GM21825 (cell line): ENCODE data around the gene ZNF490.
"Not testable (repeated sequence)": the region's sequence is repeated elsewhere in the genome, so short reads cannot be mapped to it uniquely, and the experiment has no call there.

Experiments used
- ATAC-seq: cut with Tn5 transposase; IDR thresholded peaks from one replicate; pipeline ENCODE4 v1.9.1; 2021; ENCODE audit warnings: mild to moderate bottlenecking, moderate library complexity; ENCODE audit not compliant: unreplicated experiment

ZNF490 gene

DNA sequence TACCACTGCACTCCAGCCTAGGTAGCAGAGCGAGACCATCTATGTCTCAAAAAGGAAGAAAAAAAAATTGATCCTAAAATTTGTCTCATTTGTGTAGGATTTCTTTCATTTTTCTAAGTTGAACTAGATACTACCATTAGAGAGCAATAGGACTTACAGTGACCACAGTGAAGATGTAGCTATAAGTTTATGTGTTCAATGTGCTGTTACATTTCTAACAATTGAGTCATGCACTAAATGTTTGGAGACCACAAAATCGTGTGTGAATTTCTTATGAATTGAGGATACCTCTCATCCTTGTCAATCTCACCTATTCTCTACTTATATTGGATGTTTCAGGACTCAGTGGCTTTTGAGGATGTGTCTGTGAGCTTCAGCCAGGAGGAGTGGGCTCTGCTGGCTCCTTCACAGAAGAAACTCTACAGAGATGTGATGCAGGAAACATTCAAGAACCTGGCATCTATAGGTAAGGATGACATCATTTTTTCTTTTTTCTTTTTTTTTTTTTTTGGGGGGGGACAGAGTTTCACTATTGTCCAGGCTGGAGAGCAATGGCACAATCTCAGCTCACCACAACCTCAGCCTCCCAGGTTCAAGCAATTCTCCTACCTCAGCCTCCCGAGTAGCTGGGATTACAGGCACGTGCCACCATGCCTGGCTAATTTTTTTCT, 12.9 kb upstream of the ZNF490 start:
- no peak for ATAC-seq

- not testable (repeated sequence) for ATAC-seq
Measured at GRCh38 chr19:12621253-12622024, 10.8 kb upstream of the ZNF490 start.

- ATAC-seq: no peak
Measured at GRCh38 chr19:12617646-12618045, 7.0 kb upstream of the ZNF490 start.

DNA sequence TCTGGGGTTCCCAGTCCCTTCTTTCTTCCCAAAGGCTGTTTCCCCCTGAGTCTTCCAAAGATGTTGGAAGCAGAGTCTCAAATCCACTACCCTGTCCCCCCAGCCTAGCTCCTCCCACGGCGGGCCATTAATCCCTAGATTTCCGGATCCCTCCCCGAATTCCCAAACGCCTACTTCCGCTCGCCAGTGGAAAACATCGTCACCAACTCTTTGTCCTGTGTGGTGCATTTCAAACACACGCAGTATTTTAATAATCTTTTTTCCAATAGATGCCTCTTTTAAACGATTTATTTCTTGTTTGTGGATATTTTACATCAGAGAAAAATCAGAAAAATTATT, 717 bp upstream of the ZNF490 start:
- ATAC-seq: no peak

DNA sequence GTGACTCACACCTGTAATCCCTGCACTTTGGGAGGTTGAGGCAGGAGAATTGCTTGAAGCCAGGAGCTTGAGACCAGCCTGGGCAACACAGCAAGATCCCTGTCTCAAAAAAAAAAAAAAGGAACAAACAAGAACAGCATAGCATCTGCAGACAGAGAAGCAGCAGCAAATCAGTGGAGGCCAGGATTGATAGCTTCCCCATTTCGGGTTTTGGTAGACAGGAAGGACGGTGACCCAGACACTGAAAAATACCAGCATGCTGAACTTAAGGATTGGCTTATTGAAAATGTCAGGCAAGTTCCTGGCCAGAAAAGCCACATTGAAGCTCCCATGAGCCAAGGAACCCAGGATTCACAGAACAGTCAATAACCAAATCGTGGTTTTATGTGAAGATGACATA, 3.0 kb downstream of the ZNF490 start:
- no peak for ATAC-seq

DNA sequence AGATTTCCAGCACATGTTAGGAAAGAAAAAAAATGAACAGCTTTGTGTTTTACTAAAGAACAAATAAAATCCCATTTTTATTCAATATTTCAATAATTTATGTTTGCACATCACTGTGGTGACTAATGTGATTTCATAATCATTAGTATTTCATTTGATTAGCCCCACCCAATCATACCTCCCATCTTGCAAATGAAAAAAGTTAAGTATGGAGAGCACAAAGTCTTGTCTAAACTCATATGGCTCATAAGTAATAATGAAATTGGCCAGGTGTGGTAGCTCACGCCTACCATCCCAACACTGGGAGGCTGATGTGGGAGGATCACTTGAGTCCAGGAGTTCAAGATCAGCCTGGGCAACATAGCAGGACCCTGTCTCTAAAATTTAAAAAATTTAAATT, 3.8 kb downstream of the ZNF490 start:
- no peak for ATAC-seq

GRCh38 chr19:12603714-12604113, 6.9 kb downstream of the ZNF490 start:
- peak; percentile 73 for ATAC-seq

DNA sequence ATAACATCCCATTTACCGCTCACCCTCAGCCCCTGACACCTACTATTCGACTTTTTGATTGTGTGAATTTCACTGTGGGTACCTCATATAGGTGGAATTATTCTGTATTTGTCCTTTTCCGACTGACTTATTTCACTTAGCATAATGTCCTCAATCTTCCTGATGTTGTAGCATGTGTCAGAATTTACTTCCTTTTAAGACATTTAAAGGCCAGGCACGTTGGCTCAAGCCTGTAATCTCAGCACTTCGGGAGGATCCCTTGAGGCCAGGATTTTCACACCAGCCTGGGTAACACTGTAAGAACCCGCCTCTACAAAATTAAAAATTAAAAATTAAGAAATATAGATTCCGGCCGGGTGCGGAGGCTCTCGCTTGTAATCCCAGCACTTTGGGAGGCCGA, 13.0 kb downstream of the ZNF490 start:
- no peak for ATAC-seq

GRCh38 chr19:12596927-12597548, 13.6 kb downstream of the ZNF490 start:
- ATAC-seq: no peak

DNA sequence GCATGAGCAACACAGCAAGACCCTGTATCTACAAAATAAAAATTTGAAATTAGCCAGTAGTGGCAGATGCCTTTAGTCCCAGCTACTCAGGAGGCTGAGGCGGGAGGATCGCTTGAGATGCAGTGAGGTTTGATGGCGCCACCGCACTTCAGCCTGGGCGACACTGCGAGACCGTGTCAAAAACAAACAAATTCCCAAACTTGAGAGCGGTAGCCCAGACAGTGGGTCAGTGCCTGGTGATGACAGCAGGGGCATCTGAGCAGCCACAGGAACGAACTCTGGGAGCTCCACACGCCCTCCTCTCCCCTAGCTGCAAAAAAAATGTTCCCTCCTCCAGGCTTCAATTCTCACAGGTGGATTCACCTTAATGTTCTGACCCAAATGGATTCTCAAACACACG, 14.1 kb downstream of the ZNF490 start:
- ATAC-seq: no peak

- no peak for ATAC-seq
Measured at GRCh38 chr19:12581100-12581499, 29.5 kb downstream of the ZNF490 start.

DNA sequence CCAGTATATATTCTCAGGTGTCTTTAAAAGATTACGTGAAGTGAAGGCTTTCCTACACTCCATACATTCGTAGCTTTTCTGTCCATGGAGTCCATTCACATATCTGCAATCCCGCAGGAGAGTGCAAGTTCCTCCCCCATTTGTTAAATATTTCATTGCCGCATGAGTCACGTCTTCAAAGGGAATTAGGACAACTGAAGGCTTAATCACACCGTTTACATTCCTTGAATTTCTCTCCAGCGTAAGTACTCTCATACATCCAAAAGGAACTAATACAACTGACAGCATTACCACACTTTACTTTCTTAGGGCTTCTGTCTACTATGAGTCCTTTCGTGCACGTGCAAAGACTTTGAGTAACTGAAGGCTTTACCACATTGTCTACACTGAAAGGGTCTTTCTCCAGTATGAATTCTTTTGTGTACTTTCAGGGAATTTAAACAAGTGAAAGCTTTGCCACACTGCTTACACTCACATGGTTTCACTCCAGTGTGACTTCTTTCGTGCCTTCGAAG, 30.4 kb downstream of the ZNF490 start:
- no peak for ATAC-seq

DNA sequence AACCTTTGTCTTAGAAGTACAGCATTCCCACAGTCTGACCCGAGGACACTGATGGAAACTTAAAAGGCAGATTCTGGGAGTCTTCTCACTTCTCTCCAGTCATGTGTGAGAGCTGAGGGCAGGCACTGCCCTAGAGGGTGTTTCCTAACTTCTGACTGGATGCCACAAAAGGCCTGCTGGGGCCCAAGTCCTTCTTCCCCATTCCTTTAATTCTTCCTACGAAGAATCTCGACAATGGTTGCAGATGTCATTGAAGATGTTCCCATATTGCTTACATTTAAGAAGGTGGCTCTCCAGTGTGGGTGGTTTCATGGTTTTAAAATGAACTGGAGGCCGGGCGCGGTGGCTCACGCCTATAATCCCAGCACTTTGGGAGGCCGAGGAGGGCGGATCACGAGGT, 32.0 kb downstream of the ZNF490 start:
- ATAC-seq: no peak

GRCh38 chr19:12574036-12574435, 36.6 kb downstream of the ZNF490 start:
- ATAC-seq: no peak

GRCh38 chr19:12567951-12568350, 42.7 kb downstream of the ZNF490 start:
- no peak for ATAC-seq

- not testable (repeated sequence) for ATAC-seq
Measured at GRCh38 chr19:12566380-12566779, 44.2 kb downstream of the ZNF490 start.

GRCh38 chr19:12564016-12564664, 46.5 kb downstream of the ZNF490 start:
- ATAC-seq: no peak

GRCh38 chr19:12555456-12555930, 55.1 kb downstream of the ZNF490 start:
- no peak for ATAC-seq

- peak; percentile 97 for ATAC-seq
Measured at GRCh38 chr19:12551060-12551832, 59.4 kb downstream of the ZNF490 start, which contains the start of gene ZNF564. Gene ZNF564 (minus strand): TSS chr19:12551482. CDS start chr19:12551332, 150 bp downstream.

DNA sequence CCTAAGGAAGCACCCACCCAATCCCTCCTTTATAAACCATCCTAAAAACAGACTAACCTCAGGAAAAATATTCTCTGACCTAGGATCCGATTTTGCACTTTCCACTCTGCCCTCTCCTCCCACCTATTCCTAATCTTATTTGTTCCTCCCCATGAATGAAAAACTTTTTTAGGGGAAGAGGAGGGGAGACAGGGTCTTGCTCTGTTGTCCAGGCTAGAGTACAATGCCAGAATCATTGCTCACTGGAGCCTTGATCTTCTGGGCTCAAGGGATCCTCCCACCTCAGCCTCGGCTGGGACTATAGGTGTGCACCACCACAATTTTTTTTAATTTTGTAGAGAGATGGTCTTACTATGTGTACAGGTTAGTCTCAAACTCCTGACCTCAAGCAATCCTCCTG, 63.7 kb downstream of the ZNF490 start:
- no peak for ATAC-seq
